ENCODE measurements around the gene CCDC88C. TPM values are rescaled to one million over a fixed set of nuclear protein-coding genes. Genes with fewer than 3 reads are reported as not detected.

The CCDC88C gene
- total RNA-seq, 1 experiment from 2014 or later = 29.8 TPM

DNA sequence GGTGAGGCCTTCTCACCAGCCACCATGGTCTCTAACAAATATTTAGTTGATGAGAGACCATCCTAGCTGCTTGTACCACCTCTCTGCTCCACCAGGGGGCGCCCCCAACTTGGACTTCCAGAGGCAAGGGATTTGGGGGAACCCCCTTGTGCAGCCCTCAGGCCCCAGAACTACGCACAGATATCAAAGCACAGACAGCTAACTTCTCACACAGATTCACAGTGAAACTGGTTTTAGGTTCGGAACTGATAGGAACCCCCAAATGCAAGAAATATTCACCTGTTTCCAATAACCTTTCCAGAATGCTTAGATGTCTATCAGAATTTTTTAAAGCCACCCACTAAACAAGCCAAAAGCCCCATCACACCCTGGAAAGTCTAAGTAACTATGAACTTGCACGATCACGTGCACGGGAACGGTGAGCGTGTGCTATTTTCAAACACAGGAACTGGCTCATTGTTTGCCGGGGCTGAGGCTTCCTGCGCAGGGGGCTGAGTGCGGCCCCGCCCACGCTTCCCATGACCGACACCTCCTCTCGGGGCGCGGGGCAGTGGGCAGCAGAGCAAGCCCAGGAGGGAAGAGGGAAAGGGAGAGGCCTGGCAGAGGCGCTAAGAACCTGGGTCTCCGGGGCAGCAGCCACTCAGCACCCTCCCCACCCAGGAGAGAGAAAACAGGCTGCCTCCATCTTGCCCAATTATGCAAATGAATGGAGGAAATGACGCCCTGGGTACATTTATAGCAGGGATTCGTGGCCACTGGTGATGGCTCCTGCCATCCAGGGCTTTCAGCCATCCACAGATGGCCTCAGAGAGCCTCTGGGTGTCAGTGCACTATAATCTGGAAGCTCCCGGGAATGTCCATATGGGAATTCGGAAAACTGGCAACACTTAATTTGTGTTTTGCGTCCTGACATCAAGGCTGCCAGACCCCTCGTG lies 93.7 kb downstream of the CCDC88C start:
- H3K36me3 ChIP-seq (ENCODE audit: control insufficient read depth, insufficient read depth, low read length) = no peaks in the 10 kb centered on the region
- H3K4me3 ChIP-seq (ENCODE audit: low read depth, low read length) = no peak overlapping the region
- DNase-seq = peak; percentile 69 to 79
- no TSS peak for BruUV-seq (replicated peaks)
- TF ChIP-seq, protein P1, sequence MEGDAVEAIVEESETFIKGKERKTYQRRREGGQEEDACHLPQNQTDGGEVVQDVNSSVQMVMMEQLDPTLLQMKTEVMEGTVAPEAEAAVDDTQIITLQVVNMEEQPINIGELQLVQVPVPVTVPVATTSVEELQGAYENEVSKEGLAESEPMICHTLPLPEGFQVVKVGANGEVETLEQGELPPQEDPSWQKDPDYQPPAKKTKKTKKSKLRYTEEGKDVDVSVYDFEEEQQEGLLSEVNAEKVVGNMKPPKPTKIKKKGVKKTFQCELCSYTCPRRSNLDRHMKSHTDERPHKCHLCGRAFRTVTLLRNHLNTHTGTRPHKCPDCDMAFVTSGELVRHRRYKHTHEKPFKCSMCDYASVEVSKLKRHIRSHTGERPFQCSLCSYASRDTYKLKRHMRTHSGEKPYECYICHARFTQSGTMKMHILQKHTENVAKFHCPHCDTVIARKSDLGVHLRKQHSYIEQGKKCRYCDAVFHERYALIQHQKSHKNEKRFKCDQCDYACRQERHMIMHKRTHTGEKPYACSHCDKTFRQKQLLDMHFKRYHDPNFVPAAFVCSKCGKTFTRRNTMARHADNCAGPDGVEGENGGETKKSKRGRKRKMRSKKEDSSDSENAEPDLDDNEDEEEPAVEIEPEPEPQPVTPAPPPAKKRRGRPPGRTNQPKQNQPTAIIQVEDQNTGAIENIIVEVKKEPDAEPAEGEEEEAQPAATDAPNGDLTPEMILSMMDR (IDR thresholded peaks at IDR 0.05; ENCODE audit: insufficient read depth in 1 of 2, low read depth in 1 of 2, low read length in 1 of 2, severe bottlenecking in 1 of 2, unreplicated experiment in 1 of 2) = peak; percentile 92 to 95
- no peaks in the 10 kb centered on the region for H3K4me1 Mint-ChIP-seq (ENCODE audit: low read depth, unreplicated experiment)
- no peaks in the 10 kb centered on the region for H3K4me1 ChIP-seq
- H3K27me3 Mint-ChIP-seq (ENCODE audit: insufficient read depth, unreplicated experiment) = no peaks in the 10 kb centered on the region
- H3K27me3 ChIP-seq (replicated peaks; ENCODE audit: control insufficient read depth, insufficient read depth, low read length) = no peaks in the 10 kb centered on the region
- POLR2A ChIA-PET = no interaction called here
- no peaks in the 10 kb centered on the region for H3K9me3 Mint-ChIP-seq (ENCODE audit: unreplicated experiment)
- H3K9me3 ChIP-seq = no peaks in the 10 kb centered on the region
- CTCF ChIA-PET = interaction anchor here (0.6 to 2.4 kb wide), 13 partner anchors 11 to 635 kb away, joined by 3 to 19 read pairs (median 4); partner anchors contain the start of gene CCDC88C
- peaks cover 12% of the 10 kb centered on the region for H3K36me3 Mint-ChIP-seq (ENCODE audit: insufficient read depth, unreplicated experiment)
- intact Hi-C loops (cut with micrococcal nuclease; ENCODE audit: unreplicated experiment) = loop anchor here (1.0 kb wide), 1 partner anchor 94 kb away; no protein-coding TSS in a partner anchor
- no peak overlapping the region for H3K4me3 Mint-ChIP-seq (ENCODE audit: unreplicated experiment)
- H3K27ac Mint-ChIP-seq (ENCODE audit: unreplicated experiment) = no peak overlapping the region

DNA sequence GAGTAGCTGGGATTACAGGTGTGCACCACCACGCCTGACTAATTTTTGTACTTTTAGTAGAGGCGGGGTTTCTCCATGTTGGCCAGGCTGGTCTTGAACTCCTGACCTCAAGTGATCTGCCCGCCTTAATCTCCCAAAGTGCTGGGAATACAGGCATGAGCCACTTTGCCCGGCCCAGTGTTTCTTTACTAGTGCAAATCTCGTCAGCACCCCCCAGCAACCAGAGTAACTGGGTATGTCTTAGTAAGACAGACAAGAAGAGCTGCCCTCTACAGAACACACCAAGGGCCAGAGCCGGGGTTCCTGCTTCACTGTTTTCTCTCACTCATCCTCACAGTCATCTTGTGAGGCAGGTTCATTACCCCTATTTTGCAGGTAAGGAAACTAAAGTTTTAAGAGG lies 94.6 kb downstream of the CCDC88C start:
- CTCF ChIA-PET = interaction anchor here (0.6 to 2.4 kb wide), 10 partner anchors 10 to 636 kb away, joined by 3 to 19 read pairs (median 4); partner anchors contain the start of gene CCDC88C
- Histone ChIP-seq H3K4me3 (ENCODE audit: low read depth, low read length) (no peak overlapping the region), H3K27me3 (replicated peaks; ENCODE audit: control insufficient read depth, insufficient read depth, low read length) (no peaks in the 10 kb centered on the region), H3K4me1 (no peaks in the 10 kb centered on the region), H3K9me3 (no peaks in the 10 kb centered on the region), H3K36me3 (ENCODE audit: control insufficient read depth, insufficient read depth, low read length) (no peaks in the 10 kb centered on the region)
- TF ChIP-seq, protein P1 (IDR thresholded peaks at IDR 0.05; ENCODE audit: insufficient read depth in 1 of 2, low read depth in 1 of 2, low read length in 1 of 2, severe bottlenecking in 1 of 2, unreplicated experiment in 1 of 2) = no peak
- no TSS peak for BruUV-seq (replicated peaks)
- Mint-ChIP-seq H3K36me3 (ENCODE audit: insufficient read depth, unreplicated experiment) (peaks cover 12% of the 10 kb centered on the region), H3K27me3 (ENCODE audit: insufficient read depth, unreplicated experiment) (no peaks in the 10 kb centered on the region), H3K27ac (ENCODE audit: unreplicated experiment) (no peak overlapping the region), H3K4me1 (ENCODE audit: low read depth, unreplicated experiment) (no peaks in the 10 kb centered on the region), H3K9me3 (ENCODE audit: unreplicated experiment) (no peaks in the 10 kb centered on the region), H3K4me3 (ENCODE audit: unreplicated experiment) (no peak overlapping the region)
- intact Hi-C loops (cut with micrococcal nuclease; ENCODE audit: unreplicated experiment) = loop anchor here (1.0 kb wide), 1 partner anchor 95 kb away; no protein-coding TSS in a partner anchor
- POLR2A ChIA-PET = no interaction called here
- DNase-seq = no peak

DNA sequence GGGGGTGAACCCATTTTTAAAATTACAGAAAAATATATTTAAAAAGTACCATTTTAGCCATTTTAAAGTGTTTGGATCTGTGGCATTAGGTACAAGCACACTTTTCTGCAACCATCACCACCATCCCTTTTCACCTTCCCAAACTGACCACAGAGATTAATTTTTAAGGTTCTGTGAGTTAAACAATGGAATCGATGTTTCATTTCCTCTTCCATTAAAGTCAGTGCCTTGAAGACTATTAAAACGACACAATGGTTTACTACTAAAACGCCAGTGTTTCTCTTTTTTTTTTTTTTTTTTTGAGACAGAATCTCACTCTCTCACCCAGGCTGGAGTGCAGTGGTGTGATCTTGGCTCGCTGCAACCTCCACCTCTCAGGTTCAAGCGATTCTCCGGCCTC lies 95.0 kb downstream of the CCDC88C start:
- Mint-ChIP-seq H3K4me1 (ENCODE audit: low read depth, unreplicated experiment) (no peaks in the 10 kb centered on the region), H3K9me3 (ENCODE audit: unreplicated experiment) (no peaks in the 10 kb centered on the region), H3K4me3 (ENCODE audit: unreplicated experiment) (no peak overlapping the region), H3K27me3 (ENCODE audit: insufficient read depth, unreplicated experiment) (no peaks in the 10 kb centered on the region), H3K36me3 (ENCODE audit: insufficient read depth, unreplicated experiment) (peaks cover 12% of the 10 kb centered on the region), H3K27ac (ENCODE audit: unreplicated experiment) (no peak overlapping the region)
- TF ChIP-seq, protein P1 (IDR thresholded peaks at IDR 0.05; ENCODE audit: insufficient read depth in 1 of 2, low read depth in 1 of 2, low read length in 1 of 2, severe bottlenecking in 1 of 2, unreplicated experiment in 1 of 2) = no peak
- Histone ChIP-seq H3K27me3 (replicated peaks; ENCODE audit: control insufficient read depth, insufficient read depth, low read length) (no peaks in the 10 kb centered on the region), H3K4me3 (ENCODE audit: low read depth, low read length) (no peak overlapping the region), H3K9me3 (no peaks in the 10 kb centered on the region), H3K36me3 (ENCODE audit: control insufficient read depth, insufficient read depth, low read length) (no peaks in the 10 kb centered on the region), H3K4me1 (no peaks in the 10 kb centered on the region)
- intact Hi-C loops (cut with micrococcal nuclease; ENCODE audit: unreplicated experiment) = loop anchor here (1.0 kb wide), 1 partner anchor 96 kb away; no protein-coding TSS in a partner anchor
- no peak for DNase-seq
- BruUV-seq (replicated peaks) = no TSS peak
- CTCF ChIA-PET = no interaction called here
- POLR2A ChIA-PET = no interaction called here
